HepG2 (cell line): ENCODE results near the gene FOXD1.

Experiments
- JUN ChIP-seq: sonication (generic); formaldehyde crosslinking; IDR thresholded peaks from 2 replicates; pipeline ENCODE4 v1.4.0; 2020; ENCODE audit warnings: mild to moderate bottlenecking, missing genetic modification reagents
- POLR2A ChIP-seq, 2 experiments: IDR thresholded peaks; 2 replicates each; pipeline ENCODE4 v1.6.1; 2011; ENCODE audit warnings: low read depth in 2 of 2, low read length in 2 of 2, mild to moderate bottlenecking in 1 of 2, moderate library complexity in 1 of 2; ENCODE audit not compliant: insufficient read depth in 1 of 2
- RAD21 ChIP-seq: fragments of 450-650 bp; formaldehyde crosslinking; IDR thresholded peaks from 2 replicates; pipeline ENCODE4 v1.5.0; 2020; ENCODE audit warnings: mild to moderate bottlenecking
- RAD51 ChIP-seq: fragments of 450-650 bp; IDR thresholded peaks from 2 replicates; pipeline ENCODE4 v1.6.1; 2016; ENCODE audit warnings: borderline replicate concordance
- YEATS4 ChIP-seq: sonication (generic); formaldehyde crosslinking; IDR thresholded peaks from 2 replicates; pipeline ENCODE4 v1.4.0; 2020; ENCODE audit warnings: missing genetic modification reagents, borderline replicate concordance
- ZNF281 ChIP-seq: sonication (generic); formaldehyde crosslinking; IDR thresholded peaks from 2 replicates; pipeline ENCODE4 v1.4.0; 2020; ENCODE audit warnings: missing genetic modification reagents, borderline replicate concordance

DNA sequence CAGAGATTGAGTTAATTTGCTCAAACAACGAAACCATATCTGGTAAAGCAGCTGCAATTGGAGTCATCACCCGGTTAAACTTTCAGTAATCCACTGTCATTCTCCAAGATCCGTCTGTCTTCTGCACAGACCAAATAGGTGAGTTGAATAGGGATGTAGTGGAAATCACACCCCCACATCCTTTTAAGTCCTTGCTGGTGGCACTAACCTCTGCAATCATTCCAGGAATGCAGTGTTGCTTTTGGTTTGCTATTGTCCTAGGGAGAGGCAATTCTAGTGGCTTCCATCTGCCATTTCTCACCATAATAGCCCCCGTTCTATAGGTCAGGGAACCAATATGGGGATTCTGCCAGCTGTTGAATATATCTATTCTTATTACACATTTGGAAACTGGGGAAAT, 35.1 kb upstream of the FOXD1 start:
- TF ChIP-seq YEATS4 (CRISPR knock-in tag) (no peak), ZNF281 (CRISPR knock-in tag) (no peak), JUN (CRISPR knock-in tag) (no peak), RAD51 (no peak), RAD21 (no peak), POLR2A (IDR thresholded peaks at IDR 0.05; ENCODE audit: insufficient read depth in 1 of 2, low read depth in 2 of 2, low read length in 2 of 2) (no peak)
